Memory B cell (primary cell): ENCODE data around the gene VPS25.
"Not testable (repeated sequence)": the region's sequence is repeated elsewhere in the genome, so short reads cannot be mapped to it uniquely, and the experiment has no call there.

ENCODE experiments used
- ATAC-seq: fragments of 150-1000 bp; cut with Tn5 transposase; 2 replicates; pipeline ENCODE4 v1.10.0; 2021; ENCODE audit warnings: low read depth, mild to moderate bottlenecking, moderate library complexity
- DNase-seq, 2 donors: peaks; one replicate each; pipeline ENCODE4 v3.0.0; 2022; ENCODE audit warnings: low spot score in 2 of 2
- H3K27ac Mint-ChIP-seq: one replicate; pipeline ENCODE4 v1.8.0; 2022; ENCODE audit warnings: mild to moderate bottlenecking, moderate library complexity, mixed read lengths
- H3K27me3 Mint-ChIP-seq: one replicate; pipeline ENCODE4 v1.8.0; 2022; ENCODE audit warnings: mixed read lengths
- H3K36me3 Mint-ChIP-seq: one replicate; pipeline ENCODE4 v1.8.0; 2022; ENCODE audit warnings: mild to moderate bottlenecking, mixed read lengths
- H3K4me1 Mint-ChIP-seq: one replicate; pipeline ENCODE4 v1.8.0; 2022; ENCODE audit warnings: mixed read lengths
- H3K4me3 Mint-ChIP-seq: one replicate; pipeline ENCODE4 v1.8.0; 2022; ENCODE audit warnings: mild to moderate bottlenecking, moderate library complexity, mixed read lengths
- H3K9me3 Mint-ChIP-seq: one replicate; pipeline ENCODE4 v1.8.0; 2022; ENCODE audit warnings: mixed read lengths

The VPS25 gene

GRCh38 chr17:42773290-42774035 is at the start of gene VPS25:
TSS of gene VPS25 (plus strand) at chr17:42773449. CDS start at chr17:42773476, 27 bp downstream.
- H3K36me3 Mint-ChIP-seq, result peaks cover 19% of the 10 kb centered on the region
- DNase-seq, result peak; percentile 69 to 75

DNA sequence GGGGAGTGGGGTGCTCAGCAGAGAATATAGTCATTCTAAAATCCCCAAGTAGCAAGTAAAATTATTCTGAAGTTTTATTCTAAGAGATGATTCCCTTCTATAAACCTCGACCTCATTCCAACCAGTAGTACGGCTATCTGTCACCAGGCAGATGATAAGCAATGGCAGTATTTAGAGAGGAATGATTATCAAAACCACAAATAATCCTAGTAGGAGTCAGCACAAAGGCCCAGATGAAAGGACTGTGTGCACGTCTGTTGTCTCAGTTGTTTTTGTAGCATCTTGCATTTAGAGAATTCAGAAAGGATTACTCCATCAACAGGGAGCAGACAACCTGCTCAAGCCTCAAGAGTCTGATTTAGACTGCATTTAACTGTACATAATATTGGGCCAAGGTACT is 49.6 kb upstream of the VPS25 start:
- no peak for DNase-seq
- peaks cover 26% of the 10 kb centered on the region for H3K36me3 Mint-ChIP-seq
- no peak overlapping the region for H3K27ac Mint-ChIP-seq
- no peak for ATAC-seq
- H3K4me1 Mint-ChIP-seq, result no peaks in the 10 kb centered on the region
- H3K4me3 Mint-ChIP-seq, result no peak overlapping the region
- H3K9me3 Mint-ChIP-seq, result no peaks in the 10 kb centered on the region
- no peaks in the 10 kb centered on the region for H3K27me3 Mint-ChIP-seq

More at GRCh38 chr17:42773290-42774035, at the start of gene VPS25:
- peak; percentile 98 for ATAC-seq
- Mint-ChIP-seq H3K27me3 (no peaks in the 10 kb centered on the region), H3K27ac (peak within 1 kb of the TSS; percentile 96), H3K4me1 (peaks cover 14% of the 10 kb centered on the region), H3K9me3 (no peaks in the 10 kb centered on the region), H3K4me3 (peak within 1 kb of the TSS; percentile 99)

DNA sequence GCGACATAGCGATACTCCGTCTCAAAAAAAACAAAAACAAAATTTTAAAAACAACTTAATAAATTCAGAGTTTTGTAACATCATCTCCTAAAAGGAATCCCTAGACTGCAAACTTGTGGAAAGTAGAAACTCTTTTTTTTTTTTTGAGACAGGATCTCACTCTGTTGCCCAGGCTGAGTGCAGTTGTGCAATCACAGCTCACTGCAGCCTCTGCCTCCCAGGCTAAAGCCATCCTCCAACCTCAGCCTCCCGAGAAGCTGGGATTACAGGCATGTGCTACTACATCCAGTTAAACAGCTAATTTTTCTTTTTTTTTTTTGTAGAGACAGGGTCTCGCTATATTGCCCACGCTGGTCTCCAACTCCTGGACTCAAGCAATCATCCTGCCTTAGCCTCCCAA is 48.1 kb upstream of the VPS25 start:
- no peaks in the 10 kb centered on the region for H3K27me3 Mint-ChIP-seq
- no peak for DNase-seq
- ATAC-seq, result no peak
- H3K4me1 Mint-ChIP-seq, result no peaks in the 10 kb centered on the region
- H3K36me3 Mint-ChIP-seq, result peaks cover 24% of the 10 kb centered on the region
- no peak overlapping the region for H3K27ac Mint-ChIP-seq
- no peak overlapping the region for H3K4me3 Mint-ChIP-seq
- H3K9me3 Mint-ChIP-seq, result no peaks in the 10 kb centered on the region

DNA sequence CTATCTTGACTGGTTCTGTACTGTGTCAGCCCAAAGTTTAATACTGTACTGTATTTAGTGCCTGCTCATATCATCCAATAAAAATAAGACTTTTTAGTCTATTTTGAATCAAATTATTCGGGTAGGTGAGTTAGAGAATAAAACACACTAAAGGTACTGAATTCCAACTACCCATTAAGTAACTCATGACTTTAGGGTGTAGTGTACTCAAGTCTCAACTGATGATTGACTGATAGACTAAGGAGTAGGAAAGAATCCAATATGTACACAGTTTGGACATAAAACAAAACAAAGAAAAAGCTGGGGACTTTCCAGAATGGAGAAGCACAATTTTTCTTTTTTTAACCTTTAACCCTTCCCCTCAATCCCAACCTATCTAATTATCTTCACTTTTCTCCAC is 32.5 kb upstream of the VPS25 start:
- H3K27me3 Mint-ChIP-seq, result no peaks in the 10 kb centered on the region
- H3K4me3 Mint-ChIP-seq, result no peak overlapping the region
- no peaks in the 10 kb centered on the region for H3K36me3 Mint-ChIP-seq
- ATAC-seq, result no peak
- no peak for DNase-seq
- H3K4me1 Mint-ChIP-seq, result peaks cover 18% of the 10 kb centered on the region
- H3K27ac Mint-ChIP-seq, result no peak overlapping the region
- no peaks in the 10 kb centered on the region for H3K9me3 Mint-ChIP-seq

- not testable (repeated sequence) for DNase-seq, H3K9me3 Mint-ChIP-seq, H3K27me3 Mint-ChIP-seq, ATAC-seq, H3K27ac Mint-ChIP-seq, H3K36me3 Mint-ChIP-seq
- H3K4me3 Mint-ChIP-seq, result peak overlapping the region; percentile 40
- peaks cover 13% of the 10 kb centered on the region for H3K4me1 Mint-ChIP-seq
Measured at GRCh38 chr17:42742916-42743315, 30.3 kb upstream of the VPS25 start.

GRCh38 chr17:42743595-42744282 is 29.5 kb upstream of the VPS25 start:
- Mint-ChIP-seq H3K4me1 (peaks cover 13% of the 10 kb centered on the region), H3K27me3 (peaks cover 5% of the 10 kb centered on the region), H3K36me3 (no peaks in the 10 kb centered on the region), H3K9me3 (no peaks in the 10 kb centered on the region), H3K4me3 (peak overlapping the region; percentile 94), H3K27ac (peak overlapping the region; percentile 93)
- no peak for DNase-seq
- no peak for ATAC-seq

- ATAC-seq (peak; percentile 65), DNase-seq (no peak)
- peak overlapping the region; percentile 93 for H3K27ac Mint-ChIP-seq
- peak overlapping the region; percentile 94 for H3K4me3 Mint-ChIP-seq
- peaks cover 13% of the 10 kb centered on the region for H3K4me1 Mint-ChIP-seq
- H3K36me3 Mint-ChIP-seq, result no peaks in the 10 kb centered on the region
- peaks cover 8% of the 10 kb centered on the region for H3K27me3 Mint-ChIP-seq
- no peaks in the 10 kb centered on the region for H3K9me3 Mint-ChIP-seq
Measured at GRCh38 chr17:42744283-42744805, 28.9 kb upstream of the VPS25 start.

- Mint-ChIP-seq H3K36me3 (no peaks in the 10 kb centered on the region), H3K27me3 (peaks cover 10% of the 10 kb centered on the region), H3K4me3 (peak within 1 kb of the TSS; percentile 94), H3K4me1 (peaks cover 13% of the 10 kb centered on the region), H3K9me3 (no peaks in the 10 kb centered on the region), H3K27ac (peak within 1 kb of the TSS; percentile 93)
- ATAC-seq (peak; percentile 90), DNase-seq (peak; percentile 93 to 94)
Measured at GRCh38 chr17:42744806-42745617, 28.2 kb upstream of the VPS25 start, which contains the start of gene EZH1. TSS of gene EZH1 (minus strand) at chr17:42745040. CDS start at chr17:42728941, 16,099 bp downstream.

DNA sequence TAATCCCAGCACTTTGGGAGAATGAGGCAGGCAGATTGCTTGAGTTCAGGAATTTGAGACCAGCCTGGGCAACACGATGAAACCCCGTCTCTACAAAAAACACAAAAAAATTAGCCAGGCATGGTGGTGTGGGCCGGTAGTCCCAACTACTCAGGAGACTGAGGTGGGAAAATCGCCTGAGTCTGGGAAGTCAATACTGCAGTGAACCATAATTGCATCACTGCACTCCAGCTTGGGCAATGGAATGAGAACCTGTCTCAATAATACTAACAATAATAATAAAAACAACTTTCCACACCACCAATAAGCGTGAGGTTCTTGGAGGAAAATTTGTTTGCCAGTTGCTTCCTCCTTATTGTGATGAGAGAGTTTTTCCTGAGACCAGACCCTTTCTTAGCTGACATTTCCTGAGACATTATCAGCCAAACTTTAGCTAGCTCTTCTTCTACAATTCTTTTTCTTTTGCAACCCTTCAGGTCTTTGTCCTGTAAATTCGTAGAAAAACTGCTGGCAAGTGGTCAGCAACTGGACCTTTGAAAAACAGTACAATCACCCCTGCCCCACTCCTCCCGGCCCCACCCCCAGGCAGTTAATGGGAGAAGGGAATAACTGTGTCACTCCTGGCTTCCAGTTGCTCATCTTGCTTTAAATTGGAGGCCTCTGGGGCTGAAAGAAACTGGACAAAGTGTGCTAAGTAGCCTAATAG is 24.9 kb upstream of the VPS25 start:
- H3K36me3 Mint-ChIP-seq, result no peaks in the 10 kb centered on the region
- ATAC-seq, result no peak
- H3K4me3 Mint-ChIP-seq, result no peak overlapping the region

GRCh38 chr17:42748908-42749798 is 24.1 kb upstream of the VPS25 start:
- H3K9me3 Mint-ChIP-seq, result no peaks in the 10 kb centered on the region
- peaks cover 10% of the 10 kb centered on the region for H3K27me3 Mint-ChIP-seq
- H3K4me1 Mint-ChIP-seq, result peaks cover 3% of the 10 kb centered on the region
- H3K4me3 Mint-ChIP-seq, result no peak overlapping the region
- H3K27ac Mint-ChIP-seq, result no peak overlapping the region
- no peak for ATAC-seq
- no peak for DNase-seq
- no peaks in the 10 kb centered on the region for H3K36me3 Mint-ChIP-seq

More for the DNA sequence above, 24.9 kb upstream of the VPS25 start:
- H3K27me3 Mint-ChIP-seq, result peaks cover 10% of the 10 kb centered on the region
- H3K4me1 Mint-ChIP-seq, result peaks cover 9% of the 10 kb centered on the region
- H3K27ac Mint-ChIP-seq, result no peak overlapping the region
- no peak for DNase-seq
- no peaks in the 10 kb centered on the region for H3K9me3 Mint-ChIP-seq

GRCh38 chr17:42750739-42751344 is 22.4 kb upstream of the VPS25 start:
- H3K36me3 Mint-ChIP-seq, result no peaks in the 10 kb centered on the region

DNA sequence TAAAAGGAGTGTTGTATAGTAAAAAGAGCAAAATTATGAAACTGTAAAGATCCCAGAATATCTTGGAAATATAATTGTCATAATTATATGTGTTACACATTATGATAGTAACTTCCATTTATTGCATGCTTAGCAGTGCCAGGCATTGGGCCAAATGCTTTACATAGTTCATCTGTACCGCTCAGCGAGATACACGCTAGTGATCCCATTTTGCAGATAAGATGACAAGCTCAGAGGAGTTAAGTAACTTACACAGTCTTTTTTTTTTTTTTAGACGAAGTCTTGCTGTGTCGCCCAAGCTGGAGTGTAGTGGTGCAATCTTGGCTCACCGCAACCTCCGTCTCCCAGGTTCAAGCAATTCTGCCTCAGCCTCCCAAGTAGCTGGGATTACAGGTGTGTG is 21.6 kb upstream of the VPS25 start:
- no peak overlapping the region for H3K27ac Mint-ChIP-seq
- no peak for ATAC-seq
- H3K4me3 Mint-ChIP-seq, result no peak overlapping the region
- H3K36me3 Mint-ChIP-seq, result no peaks in the 10 kb centered on the region
- no peak for DNase-seq
- peaks cover 17% of the 10 kb centered on the region for H3K27me3 Mint-ChIP-seq
- no peaks in the 10 kb centered on the region for H3K4me1 Mint-ChIP-seq
- no peaks in the 10 kb centered on the region for H3K9me3 Mint-ChIP-seq

More at GRCh38 chr17:42750739-42751344, 22.4 kb upstream of the VPS25 start:
- H3K9me3 Mint-ChIP-seq, result no peaks in the 10 kb centered on the region
- no peak overlapping the region for H3K27ac Mint-ChIP-seq
- no peak for ATAC-seq
- peaks cover 14% of the 10 kb centered on the region for H3K27me3 Mint-ChIP-seq
- no peak for DNase-seq
- H3K4me3 Mint-ChIP-seq, result no peak overlapping the region
- no peaks in the 10 kb centered on the region for H3K4me1 Mint-ChIP-seq
